Parathyroid adenoma (tissue), 2 donors: Measurements from ENCODE around the gene USP9Y.

Experiments
- H2AFZ ChIP-seq: fragments of 300-600 bp; sonication (generic); one replicate; pipeline ENCODE4 v1.7.0; 2017; ENCODE audit warnings: antibody characterized with exemption, mild to moderate bottlenecking
- H3K27ac ChIP-seq: fragments of 300-600 bp; sonication (generic); one replicate; pipeline ENCODE4 v1.7.0; 2017
- H3K27me3 ChIP-seq: fragments of 300-600 bp; sonication (generic); one replicate; pipeline ENCODE4 v1.7.0; 2017; ENCODE audit warnings: low read length; ENCODE audit not compliant: control insufficient read depth, insufficient read depth
- H3K36me3 ChIP-seq: fragments of 300-600 bp; sonication (generic); one replicate; pipeline ENCODE4 v1.7.0; 2017; ENCODE audit warnings: low read length; ENCODE audit not compliant: control insufficient read depth, insufficient read depth
- H3K4me1 ChIP-seq: fragments of 300-600 bp; sonication (generic); one replicate; pipeline ENCODE4 v1.7.0; 2017; ENCODE audit warnings: control low read depth
- H3K4me2 ChIP-seq: fragments of 300-600 bp; sonication (generic); one replicate; pipeline ENCODE4 v1.7.0; 2017; ENCODE audit warnings: low read length
- H3K4me3 ChIP-seq: fragments of 300-600 bp; sonication (generic); one replicate; pipeline ENCODE4 v1.7.0; 2017; ENCODE audit warnings: low read depth, low read length
- H3K79me2 ChIP-seq: fragments of 300-600 bp; sonication (generic); one replicate; pipeline ENCODE4 v1.7.0; 2017; ENCODE audit warnings: control low read depth
- H3K9ac ChIP-seq: fragments of 300-600 bp; sonication (generic); one replicate; pipeline ENCODE4 v1.7.0; 2017; ENCODE audit warnings: mild to moderate bottlenecking
- H3K9me3 ChIP-seq: fragments of 300-600 bp; sonication (generic); one replicate; pipeline ENCODE4 v1.7.0; 2017; ENCODE audit warnings: low read length; ENCODE audit not compliant: control insufficient read depth
- CTCF ChIP-seq: fragments of 300-600 bp; sonication (generic); IDR thresholded peaks from one replicate; pipeline ENCODE4 v1.7.0; 2017; ENCODE audit warnings: antibody characterized with exemption, mild to moderate bottlenecking
- donor health status: primary hyperparathyroidism.

USP9Y gene

GRCh38 chrY:12809034-12809433, 108.0 kb downstream of the USP9Y start:
- no peaks in the 10 kb centered on the region for H3K36me3 ChIP-seq
- no peak overlapping the region for H3K9ac ChIP-seq
- no peak overlapping the region for H2AFZ ChIP-seq
- H3K27me3 ChIP-seq, result no peaks in the 10 kb centered on the region
- no peaks in the 10 kb centered on the region for H3K4me1 ChIP-seq
- no peaks in the 10 kb centered on the region for H3K9me3 ChIP-seq
- no peaks in the 10 kb centered on the region for H3K79me2 ChIP-seq
- no peak overlapping the region for H3K4me3 ChIP-seq
- no peak for TF ChIP-seq CTCF
- H3K27ac ChIP-seq, result no peak overlapping the region
- no peak overlapping the region for H3K4me2 ChIP-seq

- Histone ChIP-seq H3K9me3 (no peaks in the 10 kb centered on the region), H3K27me3 (no peaks in the 10 kb centered on the region), H3K27ac (no peak overlapping the region), H3K9ac (no peak overlapping the region), H3K4me2 (no peak overlapping the region), H3K79me2 (no peaks in the 10 kb centered on the region), H3K4me1 (no peaks in the 10 kb centered on the region), H2AFZ (no peak overlapping the region), H3K4me3 (no peak overlapping the region), H3K36me3 (no peaks in the 10 kb centered on the region)
- no peak for TF ChIP-seq CTCF
Measured at GRCh38 chrY:12823408-12823807, 122.4 kb downstream of the USP9Y start.

- Histone ChIP-seq H3K79me2 (no peaks in the 10 kb centered on the region), H2AFZ (no peak overlapping the region), H3K27me3 (no peaks in the 10 kb centered on the region), H3K4me3 (no peak overlapping the region), H3K9me3 (no peaks in the 10 kb centered on the region), H3K4me1 (no peaks in the 10 kb centered on the region), H3K9ac (no peak overlapping the region), H3K27ac (no peak overlapping the region), H3K4me2 (no peak overlapping the region), H3K36me3 (no peaks in the 10 kb centered on the region)
- TF ChIP-seq CTCF, result no peak
Measured at GRCh38 chrY:12826791-12827190, 125.8 kb downstream of the USP9Y start.

- H3K27ac ChIP-seq, result no peak overlapping the region
- TF ChIP-seq CTCF, result no peak
- H2AFZ ChIP-seq, result no peak overlapping the region
- H3K9me3 ChIP-seq, result no peaks in the 10 kb centered on the region
- H3K9ac ChIP-seq, result no peak overlapping the region
- H3K4me1 ChIP-seq, result no peaks in the 10 kb centered on the region
- H3K79me2 ChIP-seq, result no peaks in the 10 kb centered on the region
- H3K4me2 ChIP-seq, result no peak overlapping the region
- no peaks in the 10 kb centered on the region for H3K36me3 ChIP-seq
- H3K4me3 ChIP-seq, result no peak overlapping the region
- H3K27me3 ChIP-seq, result no peaks in the 10 kb centered on the region
Measured at GRCh38 chrY:12833284-12833683, 132.3 kb downstream of the USP9Y start.

- no peak overlapping the region for H2AFZ ChIP-seq
- H3K4me3 ChIP-seq, result no peak overlapping the region
- TF ChIP-seq CTCF, result no peak
- H3K27me3 ChIP-seq, result no peaks in the 10 kb centered on the region
- H3K4me1 ChIP-seq, result no peaks in the 10 kb centered on the region
- H3K27ac ChIP-seq, result no peak overlapping the region
- H3K4me2 ChIP-seq, result no peak overlapping the region
- no peaks in the 10 kb centered on the region for H3K79me2 ChIP-seq
- no peaks in the 10 kb centered on the region for H3K9me3 ChIP-seq
- no peak overlapping the region for H3K9ac ChIP-seq
- no peaks in the 10 kb centered on the region for H3K36me3 ChIP-seq
Measured at GRCh38 chrY:12837550-12837949, 136.5 kb downstream of the USP9Y start.
